Mucosa of descending colon (tissue), 3 donors: Measurements from ENCODE around the gene DDB1. TPM values are rescaled to one million over a fixed set of nuclear protein-coding genes. Genes with fewer than 3 reads are reported as not detected.
A peak's percentile ranks its signal among the peaks of the same experiment; 100 is the strongest.

Experiments used
- ATAC-seq: fragments of 200-7000 bp; cut with Tn5 transposase; one replicate; pipeline ENCODE4 v1.9.1; 2020; ENCODE audit warnings: mild to moderate bottlenecking, moderate library complexity
- DNase-seq, 3 donors: peaks; one replicate each; pipeline ENCODE4 v3.0.0-alpha.2; 2020
- H3K36me3 ChIP-seq: fragments of 200-600 bp; one replicate; pipeline ENCODE4 v1.8.0; 2021; ENCODE audit warnings: low read depth, mild to moderate bottlenecking
- H3K4me1 ChIP-seq: fragments of 200-600 bp; one replicate; pipeline ENCODE4 v1.8.0; 2021; ENCODE audit warnings: low read depth, mild to moderate bottlenecking
- H3K4me3 ChIP-seq: fragments of 200-600 bp; one replicate; pipeline ENCODE4 v1.8.0; 2021; ENCODE audit warnings: mild to moderate bottlenecking
- H3K9me3 ChIP-seq: fragments of 200-600 bp; one replicate; pipeline ENCODE4 v1.8.0; 2021; ENCODE audit warnings: mild to moderate bottlenecking
- intact Hi-C, 2 donors: fragments of 100-400 bp; cut with DNase I in 1 of 2; cut with micrococcal nuclease in 1 of 2; formaldehyde crosslinking; loops; one replicate each; pipeline versions ENCODE4 v1.11.0 to v1.11.1; 2022; cut with DNase I, micrococcal nuclease
- total RNA-seq, 3 donors: library from RNA; stranded (reverse); fragmentation: NEBNext Ultra II Directional in 2 of 3; extraction: Animal tissue kit (Norgen Biotek cat#: 25700) in 2 of 3; gene quantifications; one replicate each; pipeline versions ENCODE4 v1.2.1 to v1.2.4, GENCODE V29; 2021 to 2023
- TF ChIP-seq, protein P1 (sequence below): fragments of 200-600 bp; IDR thresholded peaks from one replicate; pipeline ENCODE4 v1.8.0; 2022; ENCODE audit warnings: antibody characterized with exemption, mild to moderate bottlenecking
- donor health status: DM: no; HTN: no; CAD: no; lungs with moderate emphysema.
- donor health status: DM: no; HTN: no; CAD: no.
- donor health status: DM: no; HTN: yes; CAD: no.

DDB1 gene
- total RNA-seq, 3 donors from 2014 or later = 121 to 152 (median 140) TPM

DNA sequence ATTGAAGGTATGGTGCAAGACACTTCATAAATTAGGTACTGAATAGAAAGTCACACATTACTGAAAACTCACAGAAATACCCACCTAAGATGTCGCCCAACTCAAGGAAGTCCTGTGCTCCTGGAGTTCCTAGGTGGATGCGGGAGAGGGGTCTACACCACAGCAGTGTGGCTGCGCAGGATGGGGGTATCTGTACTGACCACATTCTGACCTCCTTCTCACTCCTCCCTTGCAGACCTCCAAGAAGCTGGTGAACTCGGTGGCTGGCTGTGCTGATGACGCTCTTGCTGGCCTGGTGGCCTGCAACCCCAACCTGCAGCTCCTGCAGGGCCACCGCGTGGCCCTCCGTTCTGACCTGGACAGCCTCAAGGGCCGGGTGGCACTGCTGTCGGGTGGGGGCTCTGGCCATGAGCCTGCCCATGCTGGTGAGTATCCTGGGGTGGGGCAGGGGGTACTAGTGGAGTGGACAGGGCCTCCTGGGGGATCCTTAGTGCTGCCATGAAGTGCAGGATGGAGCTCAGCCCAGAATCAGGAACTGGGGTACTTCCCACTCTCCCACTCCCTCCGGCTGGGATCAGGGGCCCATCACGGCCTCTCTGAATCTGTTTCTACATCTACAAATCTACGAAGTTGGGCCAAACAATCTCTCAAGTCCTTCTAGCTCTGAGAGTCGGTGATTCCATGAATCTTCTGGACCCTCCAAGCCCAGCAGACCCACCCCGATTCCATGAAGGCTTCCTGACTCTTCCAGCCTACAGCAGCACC is 5.0 kb upstream of the DDB1 start:
- DNase-seq = no peak
- intact Hi-C loops = loop anchor here (2.0 to 5.0 kb wide), 2 partner anchors 44 to 47 kb away; no protein-coding TSS in a partner anchor
- Histone ChIP-seq H3K36me3 (no peaks in the 10 kb centered on the region), H3K4me1 (peaks cover 14% of the 10 kb centered on the region), H3K4me3 (no peak overlapping the region), H3K9me3 (no peaks in the 10 kb centered on the region)
- ATAC-seq = no peak
- TF ChIP-seq, protein P1, sequence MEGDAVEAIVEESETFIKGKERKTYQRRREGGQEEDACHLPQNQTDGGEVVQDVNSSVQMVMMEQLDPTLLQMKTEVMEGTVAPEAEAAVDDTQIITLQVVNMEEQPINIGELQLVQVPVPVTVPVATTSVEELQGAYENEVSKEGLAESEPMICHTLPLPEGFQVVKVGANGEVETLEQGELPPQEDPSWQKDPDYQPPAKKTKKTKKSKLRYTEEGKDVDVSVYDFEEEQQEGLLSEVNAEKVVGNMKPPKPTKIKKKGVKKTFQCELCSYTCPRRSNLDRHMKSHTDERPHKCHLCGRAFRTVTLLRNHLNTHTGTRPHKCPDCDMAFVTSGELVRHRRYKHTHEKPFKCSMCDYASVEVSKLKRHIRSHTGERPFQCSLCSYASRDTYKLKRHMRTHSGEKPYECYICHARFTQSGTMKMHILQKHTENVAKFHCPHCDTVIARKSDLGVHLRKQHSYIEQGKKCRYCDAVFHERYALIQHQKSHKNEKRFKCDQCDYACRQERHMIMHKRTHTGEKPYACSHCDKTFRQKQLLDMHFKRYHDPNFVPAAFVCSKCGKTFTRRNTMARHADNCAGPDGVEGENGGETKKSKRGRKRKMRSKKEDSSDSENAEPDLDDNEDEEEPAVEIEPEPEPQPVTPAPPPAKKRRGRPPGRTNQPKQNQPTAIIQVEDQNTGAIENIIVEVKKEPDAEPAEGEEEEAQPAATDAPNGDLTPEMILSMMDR = no peak

DNA sequence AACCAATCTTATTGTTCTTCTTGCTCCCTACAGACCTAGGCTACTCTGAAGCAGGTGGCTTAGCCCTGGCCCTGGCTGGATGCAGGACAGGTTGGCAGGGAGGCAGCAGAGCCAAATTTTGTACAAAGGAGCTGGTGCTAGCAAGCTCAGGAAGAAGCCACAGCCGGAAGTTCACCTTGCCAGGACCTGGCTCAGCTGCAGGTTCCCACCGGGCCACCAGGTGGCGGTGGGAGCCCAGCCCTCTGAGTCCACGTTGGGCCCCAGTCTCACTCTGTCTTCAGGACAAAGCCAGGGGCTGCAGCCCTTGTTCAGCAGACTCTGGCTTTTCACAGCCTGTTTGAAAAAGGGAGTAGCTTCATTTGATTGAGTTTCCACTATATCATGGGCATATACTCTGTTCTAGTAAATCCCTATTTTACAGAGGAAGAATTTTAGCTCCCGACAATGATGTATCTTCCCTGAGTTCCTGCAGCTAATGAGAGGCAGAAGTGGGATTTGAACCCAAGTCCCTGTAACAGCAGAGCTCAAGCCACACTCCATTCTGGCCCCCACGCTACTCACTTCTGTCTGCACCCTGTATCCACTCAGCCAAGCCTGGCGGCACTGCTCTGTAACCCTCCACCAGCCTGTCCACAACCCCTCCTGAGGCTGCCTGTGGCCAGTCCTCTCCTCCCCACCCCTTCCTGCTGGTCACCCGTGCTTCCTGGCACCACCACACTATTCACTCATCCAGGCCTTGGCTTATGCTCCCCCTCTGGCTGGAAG is 3.4 kb upstream of the DDB1 start:
- Histone ChIP-seq H3K4me3 (no peak overlapping the region), H3K4me1 (peaks cover 21% of the 10 kb centered on the region), H3K9me3 (no peaks in the 10 kb centered on the region), H3K36me3 (no peaks in the 10 kb centered on the region)
- intact Hi-C loops = loop anchor here (2.0 to 5.0 kb wide), 2 partner anchors 46 to 48 kb away; no protein-coding TSS in a partner anchor
- ATAC-seq = peak; percentile 80
- DNase-seq = peak; percentile 86 to 90 (median 88)
- TF ChIP-seq, protein P1 = peak; percentile 97

DNA sequence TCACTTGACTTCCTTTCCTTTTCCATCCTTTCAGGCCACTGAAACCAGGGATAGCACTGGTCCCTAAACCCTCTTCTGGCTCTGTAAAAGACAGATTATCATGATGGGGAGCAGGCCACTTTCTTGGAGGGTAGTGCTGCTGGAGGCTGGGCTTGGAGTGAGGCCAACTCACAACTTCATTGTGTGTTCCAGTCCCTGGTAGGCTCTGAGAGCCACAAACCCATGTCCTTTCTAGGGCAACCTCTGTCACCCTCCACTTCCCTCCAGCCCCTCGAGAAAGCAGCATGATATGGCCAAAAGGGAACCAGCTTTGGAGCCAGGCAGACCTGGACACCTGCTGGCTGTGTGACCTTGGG is 2.4 kb upstream of the DDB1 start:
- intact Hi-C loops = loop anchor here in 1 of 2 donors (5.0 kb wide), 1 partner anchor 47 kb away; no protein-coding TSS in a partner anchor
- Histone ChIP-seq H3K4me3 (no peak overlapping the region), H3K9me3 (no peaks in the 10 kb centered on the region), H3K4me1 (peaks cover 28% of the 10 kb centered on the region), H3K36me3 (no peaks in the 10 kb centered on the region)
- ATAC-seq (no peak), DNase-seq (no peak)
- TF ChIP-seq, protein P1 = no peak

DNA sequence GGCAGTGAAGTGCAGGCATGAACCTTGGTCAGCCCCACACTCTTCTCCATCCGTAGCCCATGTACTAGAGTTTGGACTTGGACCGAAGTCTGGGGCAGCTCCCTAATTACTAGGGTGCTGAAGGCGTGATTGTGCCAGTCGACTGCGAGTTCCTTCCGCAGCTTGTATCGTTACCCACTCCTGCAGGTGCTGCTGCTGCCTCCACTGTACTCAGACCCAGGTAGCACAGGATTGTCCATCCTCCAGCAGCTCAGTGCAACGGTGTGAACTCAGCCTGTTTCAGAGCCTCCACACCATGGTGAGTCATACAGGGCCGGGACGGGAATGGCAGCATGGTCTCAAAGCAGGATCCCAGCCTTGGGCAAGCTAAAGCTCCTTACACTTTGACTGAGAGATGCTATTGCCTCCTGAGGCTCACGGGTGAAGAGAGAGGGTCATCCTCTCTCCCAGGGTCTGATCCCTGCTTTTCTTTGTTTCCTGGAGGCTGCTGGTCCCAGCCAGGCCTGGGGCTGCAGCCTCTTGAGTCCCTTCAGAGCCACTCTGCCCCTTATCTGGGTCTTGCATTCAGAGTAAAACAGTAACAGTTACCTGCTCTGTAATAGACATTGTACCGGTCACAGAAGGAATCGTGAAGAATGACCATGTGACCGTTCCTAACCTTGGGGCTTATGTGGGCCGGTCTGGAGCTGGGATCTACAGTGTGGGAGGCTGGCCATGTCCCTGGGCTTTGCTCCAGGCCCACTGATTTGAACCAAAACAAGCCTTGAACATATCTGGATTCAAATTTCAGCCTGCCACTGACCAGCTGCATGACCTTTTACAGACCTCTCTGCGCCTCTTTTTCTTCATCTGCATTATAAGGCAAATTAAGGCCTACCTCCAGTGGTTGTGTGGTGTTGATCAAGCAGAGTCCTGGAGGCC is 1.8 kb upstream of the DDB1 start:
- H3K36me3 ChIP-seq = no peaks in the 10 kb centered on the region
- no peak overlapping the region for H3K4me3 ChIP-seq
- no peaks in the 10 kb centered on the region for H3K9me3 ChIP-seq
- peaks cover 28% of the 10 kb centered on the region for H3K4me1 ChIP-seq
- intact Hi-C loops = loop anchor here in 1 of 2 donors (5.0 kb wide), 1 partner anchor 48 kb away; no protein-coding TSS in a partner anchor
- ATAC-seq = no peak
- TF ChIP-seq, protein P1 = no peak
- DNase-seq = no peak
